Fibroblast of mammary gland (primary cell): ENCODE data around the gene HDHD3.

Experiments
- DNase-seq: peaks from one replicate; pipeline ENCODE4 v3.0.0-alpha.2; 2010; ENCODE audit warnings: low read depth
- H3K4me3 ChIP-seq: 2 replicates; pipeline ENCODE4 v1.5.1; 2011; ENCODE audit warnings: low read depth, mild to moderate bottlenecking, low read length, moderate library complexity; ENCODE audit not compliant: control insufficient read depth
- TF ChIP-seq, protein P1 (sequence below): conservative IDR thresholded peaks from 2 replicates; pipeline ENCODE4 v1.5.1; 2011; ENCODE audit warnings: low read depth, low read length, inconsistent platforms; ENCODE audit not compliant: control insufficient read depth, insufficient read depth

HDHD3 gene

DNA sequence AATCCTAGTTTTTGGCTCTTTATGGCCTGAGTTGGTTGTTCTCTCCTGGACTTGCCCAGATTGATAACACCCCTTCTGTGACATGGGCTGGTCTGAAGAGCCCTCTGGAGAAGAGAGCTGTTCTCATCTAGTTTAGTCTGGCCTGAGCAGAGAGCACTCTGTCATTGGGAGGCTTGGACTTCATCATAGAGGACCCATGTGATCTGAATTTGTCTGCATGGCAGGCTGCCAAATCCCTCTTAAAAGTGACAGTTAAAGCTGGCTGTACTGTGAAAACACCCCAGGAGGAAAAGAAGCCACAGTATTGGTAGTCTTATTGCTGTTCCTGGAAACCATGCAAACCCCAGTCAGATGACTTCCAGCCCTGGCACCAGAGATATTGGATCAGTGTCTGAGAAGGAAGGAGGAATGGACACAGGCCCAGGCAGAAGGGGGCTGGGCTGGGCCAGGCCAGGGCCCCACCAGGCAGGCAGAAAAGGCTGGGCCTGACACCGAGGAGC lies 33.0 kb downstream of the HDHD3 start:
- H3K4me3 ChIP-seq, result no peak overlapping the region
- TF ChIP-seq, protein P1, sequence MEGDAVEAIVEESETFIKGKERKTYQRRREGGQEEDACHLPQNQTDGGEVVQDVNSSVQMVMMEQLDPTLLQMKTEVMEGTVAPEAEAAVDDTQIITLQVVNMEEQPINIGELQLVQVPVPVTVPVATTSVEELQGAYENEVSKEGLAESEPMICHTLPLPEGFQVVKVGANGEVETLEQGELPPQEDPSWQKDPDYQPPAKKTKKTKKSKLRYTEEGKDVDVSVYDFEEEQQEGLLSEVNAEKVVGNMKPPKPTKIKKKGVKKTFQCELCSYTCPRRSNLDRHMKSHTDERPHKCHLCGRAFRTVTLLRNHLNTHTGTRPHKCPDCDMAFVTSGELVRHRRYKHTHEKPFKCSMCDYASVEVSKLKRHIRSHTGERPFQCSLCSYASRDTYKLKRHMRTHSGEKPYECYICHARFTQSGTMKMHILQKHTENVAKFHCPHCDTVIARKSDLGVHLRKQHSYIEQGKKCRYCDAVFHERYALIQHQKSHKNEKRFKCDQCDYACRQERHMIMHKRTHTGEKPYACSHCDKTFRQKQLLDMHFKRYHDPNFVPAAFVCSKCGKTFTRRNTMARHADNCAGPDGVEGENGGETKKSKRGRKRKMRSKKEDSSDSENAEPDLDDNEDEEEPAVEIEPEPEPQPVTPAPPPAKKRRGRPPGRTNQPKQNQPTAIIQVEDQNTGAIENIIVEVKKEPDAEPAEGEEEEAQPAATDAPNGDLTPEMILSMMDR, result no peak
- DNase-seq, result peak; percentile 46

DNA sequence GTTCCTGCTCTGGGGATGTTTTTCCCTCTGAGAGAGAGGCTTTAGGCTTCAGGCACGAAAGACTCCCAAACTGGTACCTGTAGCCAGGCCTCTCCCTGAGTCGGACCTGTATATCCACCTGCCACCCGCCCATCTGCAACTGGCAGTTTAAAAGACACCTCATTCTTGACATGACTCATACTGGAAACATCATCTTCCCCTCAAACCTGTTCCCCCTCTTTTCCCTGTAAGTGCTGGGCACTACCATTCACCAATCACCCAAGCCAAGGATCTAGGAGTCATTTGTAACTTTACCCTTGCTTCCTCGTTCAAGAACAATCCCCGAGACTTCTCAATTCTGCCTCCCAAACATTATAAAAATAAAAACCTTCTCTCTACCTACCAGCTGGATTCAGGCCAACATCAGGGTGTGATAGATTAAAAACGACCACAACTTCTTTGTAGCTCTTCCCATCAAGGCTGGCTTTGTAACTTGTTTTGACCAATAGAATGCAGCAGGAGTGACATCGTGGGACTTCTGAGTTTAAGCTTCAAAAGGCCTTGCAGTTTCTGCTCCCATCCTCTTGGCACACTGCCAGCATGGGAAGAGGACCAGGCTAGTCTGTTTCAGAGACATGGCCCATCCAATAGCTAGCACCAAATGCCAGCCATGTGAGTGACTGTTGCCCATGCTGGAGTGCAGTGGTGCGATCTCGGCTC lies 34.9 kb downstream of the HDHD3 start:
- TF ChIP-seq, protein P1, result no peak
- DNase-seq, result no peak
- H3K4me3 ChIP-seq, result no peak overlapping the region

DNA sequence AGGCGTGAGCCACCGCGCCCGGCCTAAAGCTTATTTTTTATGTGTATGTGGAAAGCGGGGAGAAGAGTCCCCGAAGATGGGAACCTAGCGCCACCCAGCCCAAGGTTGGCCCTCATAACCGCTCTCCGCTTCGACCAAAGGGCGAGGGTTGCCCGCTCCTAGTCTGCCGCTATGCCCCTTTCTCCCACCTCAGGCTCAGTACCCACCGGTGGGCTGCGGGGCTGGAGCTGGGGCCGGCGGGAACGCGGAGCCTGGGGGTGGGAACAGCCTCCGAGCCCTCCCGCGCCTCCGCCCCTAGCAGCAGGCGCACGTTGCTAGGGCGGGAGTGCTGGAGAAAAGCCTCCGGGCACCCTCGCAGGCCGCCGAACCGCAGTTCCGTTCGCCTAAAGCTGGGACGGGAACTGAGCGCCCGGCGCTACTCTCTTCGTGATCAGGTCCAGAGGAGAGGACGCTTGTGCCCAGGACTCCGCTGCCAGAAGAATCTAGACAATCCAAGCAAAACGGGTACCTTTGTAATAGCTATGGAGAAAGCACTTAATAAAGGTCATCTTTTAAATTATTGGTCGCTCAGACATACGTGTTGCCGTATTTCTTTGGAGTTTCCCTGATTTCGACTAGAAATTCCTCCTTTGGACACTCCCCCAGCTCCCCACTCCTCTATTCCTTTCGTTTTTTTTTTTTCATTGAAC lies 36.6 kb downstream of the HDHD3 start, which contains the start of gene WDR31:
WDR31 (minus strand) TSS at position 265 of the 689 bp plus-strand sequence. CDS start 8,253 bp downstream, outside the sequence.
- H3K4me3 ChIP-seq, result peak within 1 kb of the TSS; percentile 86

GRCh38 chr9:113337714-113338113 lies 39.1 kb downstream of the HDHD3 start:
- no peak for DNase-seq
- TF ChIP-seq, protein P1, result no peak

More for the DNA sequence above, 36.6 kb downstream of the HDHD3 start, which contains the start of gene WDR31:
- peak; percentile 86 for DNase-seq
- TF ChIP-seq, protein P1, result no peak

DNA sequence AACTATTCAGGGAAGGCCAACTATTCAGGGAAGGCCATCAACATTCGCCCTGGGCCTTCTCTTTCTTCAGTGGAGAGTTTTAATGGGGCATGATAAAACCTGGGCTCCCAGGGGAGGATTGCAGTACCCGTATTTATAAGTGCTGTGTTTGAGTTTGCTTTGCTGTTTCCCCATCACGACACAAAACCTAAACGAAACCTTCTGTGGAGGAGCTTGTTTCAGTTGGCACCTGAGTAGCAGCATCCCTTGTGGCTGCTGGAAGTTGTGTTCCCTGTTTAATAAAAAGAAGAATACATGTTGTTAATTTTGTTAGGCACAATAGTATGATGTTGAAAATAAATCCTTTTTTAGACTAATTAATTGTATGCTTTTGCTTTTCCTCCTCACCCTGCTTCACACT lies 45.0 kb downstream of the HDHD3 start:
- TF ChIP-seq, protein P1, result no peak
- DNase-seq, result no peak
- no peak overlapping the region for H3K4me3 ChIP-seq

More at GRCh38 chr9:113337714-113338113, 39.1 kb downstream of the HDHD3 start:
- no peak overlapping the region for H3K4me3 ChIP-seq

DNA sequence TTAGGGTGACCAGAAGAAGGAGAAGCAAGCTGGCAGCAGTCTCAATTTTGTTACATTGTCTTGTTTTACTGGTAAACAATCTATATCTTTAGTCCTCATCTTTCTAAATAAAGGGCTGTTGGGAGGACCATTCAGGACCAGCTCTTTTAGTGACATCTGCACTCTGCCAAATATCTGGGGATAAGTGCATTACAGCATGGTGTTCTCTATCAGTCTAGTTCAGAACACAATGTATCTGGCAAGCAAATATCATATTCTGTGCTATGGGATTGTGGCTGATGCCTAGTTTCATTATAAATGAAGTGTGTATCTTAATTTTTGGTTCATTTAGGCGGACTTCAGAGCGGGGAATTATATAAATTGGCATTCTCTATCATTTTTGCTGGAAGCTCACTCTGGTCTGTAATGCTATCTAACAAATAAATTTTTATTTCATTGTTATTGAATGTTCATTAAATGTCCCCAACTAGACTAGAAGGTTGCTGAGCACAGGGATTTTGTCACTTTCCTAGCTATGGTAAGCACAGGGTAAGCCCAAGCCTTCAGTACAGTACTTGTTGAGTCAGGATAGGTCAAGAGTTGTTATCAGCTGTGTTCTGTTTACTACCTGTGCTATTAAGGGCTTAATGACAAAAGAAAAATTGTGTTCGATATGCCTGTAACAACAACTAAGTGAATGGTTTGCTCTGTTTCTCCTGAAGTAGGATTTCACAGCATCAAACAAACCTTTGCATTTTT lies 48.6 kb downstream of the HDHD3 start:
- no peak for DNase-seq
- TF ChIP-seq, protein P1, result no peak

More for the DNA sequence above, 48.6 kb downstream of the HDHD3 start:
- H3K4me3 ChIP-seq, result no peak overlapping the region
